Measurements from ENCODE around the gene ZSWIM9.
"Not testable (repeated sequence)": the region's sequence is repeated elsewhere in the genome, so short reads cannot be mapped to it uniquely, and the experiment has no call there.

The ZSWIM9 gene

DNA sequence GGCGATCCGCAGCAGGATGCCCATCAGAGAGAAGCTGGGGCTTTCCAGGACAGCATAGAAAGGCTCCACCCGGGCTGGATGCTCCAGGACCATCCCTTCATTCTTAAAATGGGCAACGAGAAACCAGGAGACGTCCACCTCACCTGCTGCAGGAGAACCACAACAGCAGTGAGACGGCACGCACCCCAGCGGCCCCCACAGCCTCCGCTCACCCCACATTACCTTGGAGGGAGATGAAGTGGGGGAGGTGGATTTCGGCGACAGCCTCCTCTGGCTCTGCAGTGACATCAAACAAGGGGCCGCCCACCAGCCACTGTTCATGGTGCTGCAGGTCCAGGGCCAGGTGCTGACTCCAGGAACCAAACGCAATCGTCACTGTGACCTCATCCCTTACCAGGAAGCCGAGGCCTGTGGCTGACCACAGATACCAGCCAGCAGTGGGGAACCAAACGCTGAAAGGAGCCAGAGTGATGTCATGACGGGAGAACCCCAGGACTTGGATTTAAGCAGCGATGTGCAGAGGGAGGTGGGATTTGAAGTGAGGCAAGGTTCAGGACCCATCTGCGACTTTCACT, 60.2 kb downstream of the ZSWIM9 start:
- Mint-ChIP-seq H3K4me3 (no peak overlapping the region), H3K36me3 (peaks cover 30% of the 10 kb centered on the region), H3K4me1 (peaks cover 6% of the 10 kb centered on the region), H3K9me3 (no peaks in the 10 kb centered on the region), H3K27ac (no peak overlapping the region), H3K27me3 (no peaks in the 10 kb centered on the region)

GRCh38 chr19:48237057-48237456, 66.6 kb downstream of the ZSWIM9 start:
- H3K4me1 Mint-ChIP-seq: peaks cover 17% of the 10 kb centered on the region
- H3K9me3 Mint-ChIP-seq: no peaks in the 10 kb centered on the region
- H3K27ac Mint-ChIP-seq: peak overlapping the region; percentile 30
- H3K27me3 Mint-ChIP-seq: no peaks in the 10 kb centered on the region
- peaks cover 20% of the 10 kb centered on the region for H3K36me3 Mint-ChIP-seq
- no peak overlapping the region for H3K4me3 Mint-ChIP-seq

GRCh38 chr19:48239120-48239519, 68.6 kb downstream of the ZSWIM9 start:
- Mint-ChIP-seq H3K36me3 (peaks cover 14% of the 10 kb centered on the region), H3K27ac (no peak overlapping the region), H3K4me3 (no peak overlapping the region), H3K9me3 (no peaks in the 10 kb centered on the region), H3K4me1 (peaks cover 25% of the 10 kb centered on the region), H3K27me3 (no peaks in the 10 kb centered on the region)

DNA sequence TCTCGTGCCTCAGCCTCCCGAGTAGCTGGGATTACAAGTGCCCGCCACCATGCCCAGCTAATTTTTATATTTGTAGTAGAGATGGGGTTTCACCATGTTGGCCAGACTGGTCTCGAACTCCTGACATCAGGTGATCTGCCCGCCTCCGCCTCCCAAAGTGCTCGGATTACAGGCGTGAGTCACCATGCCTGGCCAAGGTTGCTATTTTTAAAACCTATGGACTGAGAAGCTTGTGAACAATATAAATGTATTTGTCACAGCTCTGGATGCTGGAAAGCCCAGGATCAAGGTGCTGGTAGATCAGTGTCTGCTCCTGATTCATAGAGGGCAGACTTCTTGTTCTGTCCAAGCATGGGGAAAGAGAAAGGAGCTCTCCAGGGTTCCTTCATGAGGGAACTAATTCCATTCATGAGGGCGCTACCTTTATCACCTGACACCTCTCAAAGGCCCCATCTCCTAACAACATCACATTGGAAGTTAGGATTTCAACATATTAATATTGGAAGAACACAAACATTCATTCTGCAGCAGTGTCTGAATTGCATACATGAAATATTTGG, 69.2 kb downstream of the ZSWIM9 start:
- Mint-ChIP-seq H3K4me1 (peaks cover 30% of the 10 kb centered on the region), H3K36me3 (peaks cover 16% of the 10 kb centered on the region), H3K27me3 (no peaks in the 10 kb centered on the region), H3K4me3 (no peak overlapping the region), H3K9me3 (no peaks in the 10 kb centered on the region), H3K27ac (peak overlapping the region; percentile 3)

DNA sequence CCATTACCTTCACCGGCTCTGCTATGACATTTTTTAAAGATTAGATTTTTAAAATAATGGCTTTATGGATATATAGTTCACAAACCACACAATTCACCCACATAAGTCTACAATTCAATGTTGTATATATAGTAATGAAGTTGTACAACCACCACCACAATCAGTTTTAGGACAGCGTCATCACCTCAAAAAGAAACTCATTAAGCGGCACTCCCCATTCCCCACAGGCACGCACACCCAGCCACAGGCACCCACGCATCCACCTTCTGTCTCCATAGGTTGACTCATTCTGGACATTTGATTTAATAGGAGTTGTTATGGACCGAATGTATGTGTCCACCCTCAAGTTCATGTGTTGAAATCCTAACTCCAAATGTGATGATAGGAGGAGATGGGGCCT, 71.3 kb downstream of the ZSWIM9 start:
- not testable (repeated sequence) for H3K4me3 Mint-ChIP-seq, H3K27ac Mint-ChIP-seq, H3K9me3 Mint-ChIP-seq, H3K27me3 Mint-ChIP-seq
- H3K36me3 Mint-ChIP-seq: peaks cover 19% of the 10 kb centered on the region
- peaks cover 46% of the 10 kb centered on the region for H3K4me1 Mint-ChIP-seq

GRCh38 chr19:48244281-48244680, 73.8 kb downstream of the ZSWIM9 start:
- Mint-ChIP-seq H3K27ac (peak overlapping the region; percentile 92), H3K36me3 (peaks cover 26% of the 10 kb centered on the region), H3K27me3 (no peaks in the 10 kb centered on the region), H3K9me3 (no peaks in the 10 kb centered on the region), H3K4me1 (peaks cover 53% of the 10 kb centered on the region), H3K4me3 (peak overlapping the region; percentile 82)

DNA sequence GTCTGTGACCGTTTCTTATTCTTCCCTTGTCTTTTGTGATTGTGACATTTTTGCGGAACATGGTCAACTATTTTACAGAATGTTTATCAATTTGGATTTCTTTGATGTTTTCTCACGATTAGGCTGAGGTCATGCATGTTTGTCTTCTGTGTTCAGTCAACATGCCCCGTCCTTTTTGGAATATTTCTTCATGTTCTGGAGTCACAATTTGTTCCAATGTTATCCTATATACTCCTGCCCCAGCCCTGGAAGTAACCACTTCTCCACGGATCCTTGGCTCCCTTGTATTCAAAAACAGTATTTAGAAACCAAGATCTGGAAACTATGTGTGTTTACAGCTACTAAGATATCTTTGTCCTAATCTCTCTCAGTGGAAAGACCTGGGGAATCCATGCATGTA, 75.6 kb downstream of the ZSWIM9 start:
- peak overlapping the region; percentile 90 for H3K27ac Mint-ChIP-seq
- no peaks in the 10 kb centered on the region for H3K27me3 Mint-ChIP-seq
- peak overlapping the region; percentile 19 for H3K4me3 Mint-ChIP-seq
- peaks cover 21% of the 10 kb centered on the region for H3K36me3 Mint-ChIP-seq
- H3K9me3 Mint-ChIP-seq: no peaks in the 10 kb centered on the region
- H3K4me1 Mint-ChIP-seq: peaks cover 63% of the 10 kb centered on the region

GRCh38 chr19:48247212-48247611, 76.7 kb downstream of the ZSWIM9 start:
- H3K27me3 Mint-ChIP-seq: no peaks in the 10 kb centered on the region
- no peaks in the 10 kb centered on the region for H3K9me3 Mint-ChIP-seq
- H3K27ac Mint-ChIP-seq: peak overlapping the region; percentile 90
- peaks cover 21% of the 10 kb centered on the region for H3K36me3 Mint-ChIP-seq
- H3K4me1 Mint-ChIP-seq: peaks cover 71% of the 10 kb centered on the region
- peak overlapping the region; percentile 65 for H3K4me3 Mint-ChIP-seq
